Effector CD8-positive, alpha-beta T cell (primary cell): ENCODE data around the gene OVCH1.
"Not testable (repeated sequence)": the region's sequence is repeated elsewhere in the genome, so short reads cannot be mapped to it uniquely, and the experiment has no call there.

ENCODE experiments used
- DNase-seq: peaks from one replicate; lab custom pipeline; 2025; lab: John Stamatoyannopoulos, UW

Gene OVCH1

GRCh38 chr12:29503283-29503682 is 5.8 kb upstream of the OVCH1 start:
- no peak for DNase-seq

GRCh38 chr12:29499235-29499634 is 1.7 kb upstream of the OVCH1 start:
- no peak for DNase-seq

- DNase-seq: no peak
These were observed 4.6 kb downstream of the OVCH1 start for GRCh38 chr12:29492891-29493290.

GRCh38 chr12:29486972-29487371 is 10.5 kb downstream of the OVCH1 start:
- no peak for DNase-seq

- no peak for DNase-seq
These were observed 34.3 kb downstream of the OVCH1 start for GRCh38 chr12:29463198-29463597.

GRCh38 chr12:29460082-29460481 is 37.4 kb downstream of the OVCH1 start:
- no peak for DNase-seq

GRCh38 chr12:29455087-29455486 is 42.4 kb downstream of the OVCH1 start:
- DNase-seq: no peak

GRCh38 chr12:29451888-29452287 is 45.6 kb downstream of the OVCH1 start:
- DNase-seq: no peak

- DNase-seq: no peak
These were observed 49.3 kb downstream of the OVCH1 start for GRCh38 chr12:29448157-29448556.

GRCh38 chr12:29447285-29447975 is 50.1 kb downstream of the OVCH1 start:
- no peak for DNase-seq

- no peak for DNase-seq
These were observed 58.0 kb downstream of the OVCH1 start for GRCh38 chr12:29439506-29439905.

GRCh38 chr12:29438752-29439408 is 58.6 kb downstream of the OVCH1 start:
- no peak for DNase-seq

- no peak for DNase-seq
These were observed 59.9 kb downstream of the OVCH1 start for GRCh38 chr12:29437575-29437974.

- not testable (repeated sequence) for DNase-seq
These were observed 60.7 kb downstream of the OVCH1 start for GRCh38 chr12:29436815-29437214.

- no peak for DNase-seq
These were observed 66.0 kb downstream of the OVCH1 start for GRCh38 chr12:29431513-29431912.

- DNase-seq: no peak
These were observed 66.8 kb downstream of the OVCH1 start for GRCh38 chr12:29430716-29431044.

- no peak for DNase-seq
These were observed 67.3 kb downstream of the OVCH1 start for GRCh38 chr12:29429999-29430715.

GRCh38 chr12:29428633-29429032 is 68.9 kb downstream of the OVCH1 start:
- no peak for DNase-seq

GRCh38 chr12:29427964-29428363 is 69.5 kb downstream of the OVCH1 start:
- DNase-seq: no peak

GRCh38 chr12:29426498-29426897 is 71.0 kb downstream of the OVCH1 start:
- DNase-seq: no peak

GRCh38 chr12:29425722-29426121 is 71.8 kb downstream of the OVCH1 start:
- DNase-seq: no peak

GRCh38 chr12:29416748-29417147 is 80.7 kb downstream of the OVCH1 start:
- DNase-seq: no peak

- no peak for DNase-seq
These were observed 82.4 kb downstream of the OVCH1 start for GRCh38 chr12:29415111-29415510.
